Measurements from ENCODE around the gene C10orf120. TPM values are rescaled to one million over a fixed set of nuclear protein-coding genes. Genes with fewer than 3 reads are reported as not detected.
A peak's percentile ranks its signal among the peaks of the same experiment; 100 is the strongest.

The C10orf120 gene
- total RNA-seq, 1 donor from 2014 or later = not detected

DNA sequence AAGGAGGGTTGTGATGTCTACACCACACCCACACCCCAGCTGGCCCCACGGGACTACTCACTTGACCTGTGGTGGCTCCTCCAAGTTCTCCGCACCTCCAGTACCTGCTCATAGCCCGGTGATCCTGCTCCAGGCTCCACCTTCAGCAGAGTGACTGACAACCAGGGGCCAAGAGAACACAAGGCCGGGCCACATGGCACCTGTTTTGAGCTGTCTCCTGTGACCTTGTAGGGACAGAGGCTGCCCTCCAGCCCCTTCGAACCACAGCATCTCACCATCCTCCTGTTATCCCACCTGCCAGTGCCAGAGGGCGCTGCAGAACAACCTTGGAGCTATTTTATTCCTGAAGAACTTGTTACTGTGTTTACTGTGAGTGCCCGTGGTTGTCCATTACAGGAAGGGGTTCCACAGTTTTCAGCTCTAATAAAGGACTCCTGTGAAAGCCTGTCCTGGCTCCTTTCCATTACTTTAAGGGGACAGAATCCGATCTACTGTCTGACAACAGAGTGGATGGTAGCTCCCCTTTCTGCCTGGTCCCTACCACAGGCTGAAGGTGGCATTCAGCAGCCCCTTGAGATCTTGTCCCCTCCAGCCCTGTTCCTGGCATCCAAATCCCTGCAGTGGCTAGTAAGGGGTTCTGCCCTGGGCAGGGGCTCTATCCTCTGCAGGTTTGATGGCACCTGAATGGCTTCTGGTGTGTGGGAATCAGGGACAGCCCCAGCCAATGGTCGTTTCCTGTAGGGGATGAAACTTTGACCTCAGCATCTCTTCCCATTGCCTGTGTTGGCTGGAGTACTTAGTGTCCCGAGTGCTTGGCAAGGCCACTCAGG is 50.8 kb downstream of the C10orf120 start:
- no peaks in the 10 kb centered on the region for H3K4me1 Mint-ChIP-seq (ENCODE audit: low read depth)
- no peak overlapping the region for H3K27ac Mint-ChIP-seq
- no peaks in the 10 kb centered on the region for H3K36me3 Mint-ChIP-seq (ENCODE audit: insufficient read depth)
- peaks cover 54% of the 10 kb centered on the region for H3K27me3 Mint-ChIP-seq
- no peak overlapping the region for H3K4me3 Mint-ChIP-seq (ENCODE audit: low read depth)
- TF ChIP-seq CTCF (IDR thresholded peaks at IDR 0.05; ENCODE audit: unreplicated experiment) = peak; percentile 85
- peak; percentile 50 for DNase-seq (ENCODE audit: low spot score, unreplicated experiment)
- no peaks in the 10 kb centered on the region for H3K9me3 Mint-ChIP-seq (ENCODE audit: low read depth)

Other genes starting within 250 kb of the C10orf120 start
- not detected in 2 replicates for gene ARMS2, start 245.2 kb downstream of the C10orf120 start, total RNA-seq
- 3.5 and 6.3 TPM in 2 replicates for gene HTRA1, start 238.3 kb downstream of the C10orf120 start, total RNA-seq
- 0.64 and 1.0 TPM in 2 replicates for gene DMBT1, start 139.1 kb downstream of the C10orf120 start, total RNA-seq
- gene CUZD1, start 146.0 kb upstream of the C10orf120 start, total RNA-seq = not detected in 2 replicates
- gene FAM24B, start 179.7 kb upstream of the C10orf120 start, total RNA-seq = not detected in 2 replicates
- not detected in 2 replicates for gene FAM24A, start 210.8 kb upstream of the C10orf120 start, total RNA-seq